ENCODE data around the gene URI1.

URI1 gene

DNA sequence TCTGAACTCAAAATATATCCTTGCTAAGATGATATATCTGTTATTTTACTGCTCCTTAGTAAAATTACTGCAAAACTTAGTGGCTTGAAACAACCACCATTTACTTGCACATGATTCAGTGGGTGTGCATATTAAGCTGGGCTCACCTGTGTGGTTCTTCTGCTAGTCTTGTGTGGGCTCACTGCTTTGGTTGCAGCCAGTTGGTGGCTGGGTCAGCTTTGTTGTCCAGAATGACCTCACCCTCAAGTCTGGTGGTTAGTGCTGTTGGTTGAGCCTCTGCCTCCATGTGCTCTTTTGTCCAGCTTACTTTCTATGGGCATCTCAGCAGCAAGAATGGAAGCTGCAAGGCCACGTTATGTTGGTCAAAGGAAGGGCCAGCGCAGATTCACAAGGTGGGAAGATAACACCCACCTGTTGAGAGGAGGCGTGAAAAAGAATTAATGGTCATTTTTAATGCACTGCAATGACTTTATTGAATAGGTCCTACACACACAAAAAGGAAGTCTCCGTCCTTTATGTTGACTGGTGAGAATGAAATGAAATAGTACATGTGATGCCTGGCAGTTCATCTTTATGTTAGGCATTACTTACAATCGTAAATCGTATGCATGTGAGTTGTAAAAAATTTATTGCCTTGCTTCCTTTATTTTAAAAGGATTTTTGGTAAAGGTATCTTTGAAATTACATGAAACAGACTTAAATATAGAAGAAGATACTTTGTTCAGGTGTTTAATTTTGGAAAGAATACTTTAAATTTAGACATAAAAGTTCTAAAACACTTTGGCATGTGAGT is 34.3 kb downstream of the URI1 start:
- DNase-seq = no peak

DNA sequence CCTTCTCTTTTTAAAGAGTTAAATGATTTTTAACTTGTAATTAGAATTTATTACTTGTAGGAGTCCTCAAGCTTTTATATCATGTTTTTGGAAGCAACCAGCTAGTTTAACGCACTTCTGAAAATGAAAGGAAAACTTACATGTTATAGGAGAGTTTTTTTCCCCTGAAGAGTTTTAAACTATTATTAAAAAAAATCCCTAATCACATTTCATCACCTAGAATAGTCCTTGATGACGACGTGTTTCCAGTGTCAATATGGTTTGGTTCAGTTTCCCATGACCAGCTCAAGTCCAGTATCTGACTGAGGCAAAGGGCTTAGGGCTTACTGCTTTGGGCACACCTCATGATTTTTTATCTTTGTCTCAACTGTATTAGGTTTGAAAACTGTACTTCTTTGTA is 36.0 kb downstream of the URI1 start:
- DNase-seq = no peak

DNA sequence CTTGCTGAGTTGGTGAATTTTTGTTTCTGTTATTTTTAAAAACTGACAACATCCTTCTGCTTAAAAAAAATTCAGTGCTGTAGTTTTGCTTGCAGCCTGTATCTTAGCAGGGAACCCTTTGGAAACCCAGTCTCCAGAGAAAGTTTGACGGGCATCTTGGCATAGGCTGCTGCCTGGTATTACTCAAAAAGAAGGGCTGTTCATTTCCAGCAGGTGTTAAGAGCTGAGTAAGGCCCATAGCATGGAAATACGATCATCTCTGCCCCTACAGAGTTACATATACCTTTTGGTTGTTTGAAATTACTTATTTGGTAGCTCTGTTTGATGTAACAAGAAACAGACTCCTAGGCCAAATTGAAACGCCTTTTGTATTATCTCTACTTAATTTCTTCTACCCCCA is 41.5 kb downstream of the URI1 start:
- DNase-seq = no peak

DNA sequence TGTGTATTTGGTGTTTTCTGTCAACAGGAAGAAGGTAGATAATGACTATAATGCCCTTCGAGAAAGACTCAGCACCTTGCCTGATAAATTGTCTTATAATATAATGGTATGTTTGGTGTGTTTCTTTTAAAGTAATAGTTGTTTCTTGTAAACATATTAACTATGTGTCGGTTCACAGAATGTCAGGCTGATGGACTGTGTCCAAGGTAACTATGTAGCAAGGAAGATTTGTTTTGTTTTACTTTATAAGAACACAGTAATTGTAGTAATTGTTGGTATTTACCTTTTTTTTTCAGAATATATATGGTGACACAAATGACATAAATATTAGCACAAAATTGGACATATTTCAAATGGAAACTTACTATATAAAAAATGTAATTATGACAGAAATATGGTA is 43.2 kb downstream of the URI1 start:
- DNase-seq = no peak

DNA sequence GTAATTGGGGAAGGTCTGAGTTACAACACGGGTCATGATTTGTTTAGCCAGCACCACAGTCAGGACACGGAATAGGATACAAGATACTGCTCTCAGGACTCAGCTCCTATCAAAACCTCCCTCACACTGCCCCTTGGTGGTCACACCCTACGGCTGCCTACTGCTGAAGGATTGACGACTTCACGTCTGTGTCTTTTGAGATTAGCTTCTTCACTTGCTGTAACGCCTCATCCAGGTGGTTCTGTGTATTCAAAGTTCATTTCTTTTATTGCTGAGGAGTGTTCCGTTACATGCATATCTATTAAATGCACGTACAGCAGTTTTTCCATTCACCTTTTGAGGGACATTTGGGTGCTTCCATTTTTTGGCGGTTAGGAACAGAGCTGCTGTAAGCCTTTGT is 46.3 kb downstream of the URI1 start:
- DNase-seq = no peak

DNA sequence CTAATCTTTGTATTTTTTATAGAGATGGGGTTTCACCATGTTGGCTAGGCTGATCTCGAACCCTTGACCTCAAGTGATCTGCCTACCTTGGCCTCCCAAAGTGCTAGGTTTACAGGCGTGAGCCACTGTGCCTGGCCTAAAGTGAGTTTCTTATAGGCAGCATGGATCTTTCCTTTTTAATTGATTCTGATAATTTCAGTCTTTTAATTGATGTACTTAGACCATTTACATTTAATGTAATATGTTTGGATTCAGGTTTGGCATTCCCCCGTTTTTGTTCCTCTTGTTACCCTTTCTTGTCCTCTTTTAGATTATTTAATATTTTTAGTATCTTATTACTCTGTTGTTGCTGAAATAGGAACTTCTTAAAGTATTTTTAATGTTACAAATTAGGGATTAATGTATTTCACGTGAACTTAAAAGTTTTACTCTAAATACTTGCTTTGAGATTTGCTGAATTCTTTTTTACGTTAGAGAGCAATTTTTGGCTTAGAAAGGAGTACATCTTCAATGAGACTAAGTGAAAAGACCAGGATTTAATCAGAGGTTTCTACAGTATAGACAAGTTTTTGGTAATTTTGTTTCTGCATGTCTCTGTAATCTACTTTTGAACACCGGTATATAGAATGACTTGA is 50.3 kb downstream of the URI1 start:
- no peak for DNase-seq

DNA sequence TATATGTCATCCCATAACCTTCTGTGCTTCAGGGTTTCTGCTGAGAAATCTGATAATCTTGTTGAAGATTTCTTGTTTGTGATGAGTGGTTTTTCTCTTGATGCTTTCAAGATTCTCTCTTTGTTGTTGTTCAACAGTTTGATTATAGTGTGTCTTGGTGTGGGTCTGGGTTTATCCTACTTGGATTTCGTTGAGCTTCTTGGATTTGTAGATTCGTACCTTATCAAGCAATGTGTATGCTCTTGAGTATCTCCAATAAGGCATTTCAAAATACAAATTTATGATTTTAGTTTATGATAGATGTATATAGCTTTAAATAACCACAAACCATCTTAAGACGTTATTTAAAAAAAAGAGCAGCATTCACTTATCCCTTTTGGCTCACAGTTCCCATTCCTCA is 57.5 kb downstream of the URI1 start:
- no peak for DNase-seq

DNA sequence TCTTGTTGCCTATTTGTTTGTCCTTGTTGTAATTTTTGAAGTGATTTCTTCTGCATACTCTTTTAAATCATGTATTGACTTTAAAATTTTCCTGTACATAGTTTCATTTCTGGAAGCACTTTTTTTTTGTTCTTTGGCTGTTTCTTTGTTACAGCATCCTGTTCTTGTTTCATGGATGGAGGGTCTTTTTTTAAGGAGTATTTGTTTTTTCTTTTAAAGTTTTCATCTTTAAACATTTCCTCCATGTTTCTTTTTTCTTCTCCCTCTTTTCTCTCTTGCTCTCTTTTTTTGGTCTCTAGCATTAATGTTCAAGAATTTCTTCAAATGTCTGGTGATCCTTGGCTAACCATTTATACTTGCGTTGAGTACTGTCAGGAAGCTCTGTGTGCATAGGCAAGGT is 58.8 kb downstream of the URI1 start:
- no peak for DNase-seq

DNA sequence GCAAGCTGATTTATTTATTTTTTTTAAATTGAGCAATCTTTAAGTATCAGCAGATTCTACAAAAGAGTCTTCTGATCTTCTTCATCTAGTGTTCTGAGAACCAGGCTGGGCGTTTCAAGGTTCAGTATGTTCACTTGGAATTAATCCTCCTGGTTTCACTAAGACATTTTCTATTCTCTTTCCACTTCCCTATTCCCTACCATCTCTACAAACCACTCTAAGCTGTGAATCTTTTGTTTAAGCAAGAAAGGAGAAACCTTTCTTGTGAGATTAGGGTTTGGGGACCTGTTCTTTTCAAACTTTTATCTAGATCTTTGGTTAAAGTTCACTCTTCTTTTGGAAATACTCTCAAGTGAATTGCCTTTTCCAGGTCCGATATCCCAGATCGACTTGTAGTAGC is 59.3 kb downstream of the URI1 start:
- no peak for DNase-seq

DNA sequence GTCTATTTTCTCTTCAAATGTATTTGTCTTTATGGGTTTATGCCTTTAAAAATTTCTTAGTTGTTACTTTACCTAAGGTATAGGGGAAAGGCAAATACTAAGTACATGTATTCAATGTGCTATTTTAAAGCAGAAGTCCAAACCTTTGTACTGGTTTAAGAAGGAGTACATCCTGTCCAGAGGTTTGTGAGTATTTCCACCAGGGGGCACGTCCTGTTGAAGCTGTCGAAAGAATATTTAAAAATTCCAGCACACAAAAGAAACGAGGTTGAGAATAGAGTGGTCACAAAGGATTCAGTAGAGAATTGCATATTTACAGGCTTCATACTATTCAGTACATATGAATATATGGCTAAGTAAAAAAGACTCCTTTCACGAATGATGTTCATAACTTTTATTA is 59.8 kb downstream of the URI1 start:
- no peak for DNase-seq

DNA sequence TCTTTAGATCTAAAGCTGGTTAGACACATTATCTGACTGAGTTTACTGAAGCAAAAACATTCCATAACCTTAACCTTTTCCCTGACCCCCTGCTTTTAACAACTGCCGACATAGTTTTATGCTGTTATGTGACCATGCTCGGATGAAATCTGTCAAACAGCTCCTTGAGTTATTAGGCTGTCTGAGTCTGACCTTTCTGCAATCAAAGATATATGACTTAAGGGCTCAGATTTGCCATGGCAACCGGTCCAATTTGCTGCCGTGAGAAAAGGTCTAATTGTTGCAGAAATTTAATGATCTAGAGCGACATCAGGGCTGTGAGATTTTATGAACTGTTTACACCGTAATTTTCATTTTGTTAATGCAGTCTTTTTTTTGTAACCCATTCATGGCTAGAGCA is 61.8 kb downstream of the URI1 start:
- DNase-seq = peak; percentile 5

DNA sequence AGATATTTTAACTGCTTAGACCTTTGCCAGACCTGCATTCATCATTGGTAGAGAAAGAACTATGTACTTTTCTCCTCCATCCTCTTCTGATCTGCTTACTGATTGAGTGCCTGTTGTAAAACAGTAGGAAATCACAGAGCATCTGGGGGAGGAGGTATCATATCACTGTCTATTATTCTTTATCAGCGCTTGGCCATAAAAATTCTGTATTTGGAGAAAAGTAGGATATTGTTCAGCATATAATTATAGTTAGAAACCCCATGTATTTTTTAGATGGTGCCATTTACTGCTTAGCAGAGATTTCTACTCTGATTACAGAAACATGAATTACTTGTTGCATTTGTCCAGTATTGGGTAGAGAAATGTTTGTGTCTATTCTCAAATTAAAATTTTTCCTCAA is 62.4 kb downstream of the URI1 start:
- no peak for DNase-seq

DNA sequence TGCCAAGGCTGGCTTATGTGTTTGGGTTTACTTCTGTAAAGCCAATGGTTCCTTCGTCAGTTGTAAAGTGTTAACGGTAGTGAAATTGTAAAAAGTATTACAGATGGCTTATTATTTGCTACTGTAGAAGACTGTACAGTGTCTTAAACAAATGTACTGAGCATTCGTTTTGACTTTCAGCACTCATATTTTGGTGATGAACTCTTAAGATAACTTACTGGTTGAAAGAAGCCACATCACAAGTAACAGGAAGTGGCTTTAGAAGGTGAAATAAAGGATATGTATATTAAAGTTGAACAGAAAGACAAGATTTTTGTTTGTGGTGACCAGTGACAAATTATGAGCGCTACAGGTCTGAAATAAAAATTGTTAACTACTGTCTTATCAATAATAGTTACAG is 64.2 kb downstream of the URI1 start:
- DNase-seq = no peak

DNA sequence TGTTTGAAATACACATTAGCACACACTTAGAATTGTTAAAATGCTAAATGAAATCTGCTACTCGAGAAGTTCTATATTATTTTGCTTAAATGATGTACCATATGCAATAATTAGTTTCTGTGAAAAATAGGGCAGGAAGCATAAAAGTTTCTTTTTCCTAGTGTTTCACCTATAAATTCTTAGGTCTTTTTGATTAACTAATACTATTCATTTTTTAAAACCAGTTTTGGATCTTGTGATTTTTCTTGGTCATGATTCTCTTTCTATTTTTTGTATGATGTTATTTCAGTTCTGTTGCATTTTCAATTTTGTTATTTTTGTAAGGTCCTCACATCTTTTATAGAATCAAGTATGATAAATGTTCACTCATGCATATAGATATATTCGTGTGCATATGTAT is 66.1 kb downstream of the URI1 start:
- no peak for DNase-seq

DNA sequence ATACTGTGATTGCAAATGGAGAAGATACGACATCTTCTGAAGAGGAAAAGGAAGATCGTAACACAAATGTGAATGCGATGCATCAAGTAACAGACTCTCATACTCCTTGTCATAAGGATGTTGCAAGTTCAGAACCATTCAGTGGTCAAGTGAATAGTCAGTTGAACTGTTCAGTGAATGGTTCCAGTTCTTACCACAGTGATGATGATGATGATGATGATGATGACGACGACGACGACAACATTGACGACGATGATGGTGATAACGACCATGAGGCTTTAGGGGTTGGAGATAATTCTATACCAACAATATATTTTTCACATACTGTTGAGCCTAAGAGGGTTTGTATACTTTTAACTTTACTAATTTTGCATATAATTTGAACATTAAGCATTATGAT is 67.0 kb downstream of the URI1 start:
- DNase-seq = no peak

DNA sequence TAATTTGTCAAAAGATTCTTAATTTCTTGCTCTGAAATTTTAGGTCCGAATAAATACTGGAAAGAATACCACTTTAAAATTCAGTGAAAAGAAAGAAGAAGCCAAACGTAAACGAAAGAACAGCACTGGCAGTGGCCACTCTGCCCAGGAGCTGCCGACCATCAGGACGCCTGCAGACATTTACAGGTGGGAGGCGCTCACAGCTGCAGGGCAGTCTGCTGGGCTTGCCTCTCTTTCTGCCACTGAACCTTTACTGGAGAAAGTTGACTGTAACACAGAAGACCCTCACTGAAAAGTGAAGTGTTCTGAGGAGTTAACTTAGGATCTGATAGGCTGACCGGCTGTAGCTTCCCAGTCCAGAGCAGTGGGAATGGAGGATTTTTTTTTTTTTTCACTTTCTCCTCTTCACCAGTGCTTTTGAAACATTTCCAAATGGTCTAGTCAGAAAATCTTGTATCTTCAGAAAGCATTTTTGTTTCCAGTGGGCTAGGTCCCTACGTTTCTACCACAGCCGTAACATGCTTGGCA is 69.1 kb downstream of the URI1 start:
- DNase-seq = no peak

DNA sequence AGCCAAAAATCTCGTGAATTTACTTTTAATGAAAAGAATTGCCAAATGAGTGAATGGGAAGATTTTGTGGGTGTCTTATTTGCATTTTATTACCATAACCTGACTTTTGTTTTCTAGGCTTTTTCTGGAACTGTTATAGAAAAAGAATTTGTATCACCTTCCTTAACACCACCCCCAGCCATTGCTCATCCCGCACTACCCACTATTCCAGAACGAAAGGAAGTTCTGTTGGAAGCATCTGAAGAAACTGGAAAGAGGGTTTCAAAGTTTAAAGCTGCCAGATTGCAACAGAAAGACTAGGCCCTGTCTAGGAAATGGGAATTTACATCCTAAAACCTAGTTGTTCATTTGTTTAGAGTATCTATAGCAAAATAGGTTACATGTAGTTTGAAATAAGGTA is 72.7 kb downstream of the URI1 start:
- DNase-seq = no peak

DNA sequence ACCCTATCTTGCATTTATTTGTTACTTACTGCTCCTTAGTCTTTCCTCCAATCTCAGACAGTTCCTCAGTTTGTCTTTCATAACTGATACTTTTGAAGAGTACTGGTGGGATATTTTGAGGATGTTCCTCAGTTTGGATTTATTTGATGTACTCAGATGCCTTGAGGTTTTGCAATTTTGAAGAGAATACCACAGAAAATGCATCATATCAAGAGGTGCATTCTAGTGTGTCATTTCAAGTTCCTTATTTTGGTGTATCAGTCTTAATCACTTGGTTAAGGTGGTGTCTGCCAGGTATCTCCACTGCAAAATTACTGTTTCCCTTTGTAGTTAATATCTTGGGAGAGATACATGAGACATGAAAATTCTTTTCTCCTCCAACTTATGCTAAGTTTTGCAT is 75.1 kb downstream of the URI1 start:
- DNase-seq = no peak

DNA sequence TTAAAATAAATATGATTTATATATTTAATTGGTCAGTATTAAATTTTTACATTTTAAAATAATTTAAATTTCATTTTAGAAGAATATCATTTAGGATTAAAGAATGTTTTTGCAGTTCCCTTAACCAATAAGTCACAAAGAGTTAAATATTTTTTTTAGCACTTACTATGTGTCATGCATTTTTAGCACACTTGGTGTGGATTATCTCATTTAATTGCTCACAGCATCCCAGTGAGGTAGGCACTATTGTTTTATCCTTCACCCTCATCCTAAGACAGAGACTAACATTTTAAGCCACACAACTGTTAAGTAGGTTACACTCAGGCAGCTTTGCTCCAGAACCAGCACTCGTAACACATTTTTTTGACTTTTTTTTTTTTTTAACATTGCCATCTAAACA is 78.2 kb downstream of the URI1 start:
- DNase-seq = no peak

DNA sequence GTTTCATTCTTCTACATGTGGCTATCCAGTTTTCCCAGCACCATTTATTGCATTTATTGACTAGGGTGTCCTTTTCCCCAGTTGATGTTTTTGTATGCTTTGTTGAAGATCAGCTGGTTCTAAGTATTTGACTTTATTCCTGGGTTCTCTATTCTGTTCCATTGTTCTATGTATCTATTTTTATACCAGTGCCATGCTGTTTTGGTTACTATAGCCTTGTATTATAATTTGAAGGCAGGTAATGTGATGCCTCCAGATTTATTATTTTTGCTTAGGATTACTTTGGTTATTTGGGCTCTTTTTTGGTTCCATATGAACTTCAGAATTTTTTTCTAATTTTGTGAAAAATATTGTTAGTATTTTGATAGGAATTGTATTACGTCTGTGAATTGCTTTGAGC is 80.6 kb downstream of the URI1 start:
- DNase-seq = no peak

DNA sequence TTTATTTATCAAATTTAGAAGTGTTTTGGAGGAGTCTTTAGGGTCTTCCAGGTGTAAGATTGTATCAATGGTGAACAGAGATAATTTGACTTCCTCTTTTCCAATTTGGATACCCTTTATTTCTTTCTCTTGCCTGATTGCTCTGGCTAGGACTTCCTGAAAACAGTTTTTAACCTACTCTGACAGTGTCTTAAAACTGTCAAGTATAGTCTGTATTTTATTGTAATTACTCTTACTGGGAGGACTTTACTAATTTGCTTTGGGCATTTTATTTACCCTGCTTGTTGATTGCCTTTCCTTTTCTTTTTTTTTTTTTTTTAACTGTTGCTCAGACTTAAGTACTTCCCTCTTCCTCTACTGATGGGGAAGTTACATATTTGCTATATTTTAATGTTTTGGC is 81.3 kb downstream of the URI1 start:
- no peak for DNase-seq

DNA sequence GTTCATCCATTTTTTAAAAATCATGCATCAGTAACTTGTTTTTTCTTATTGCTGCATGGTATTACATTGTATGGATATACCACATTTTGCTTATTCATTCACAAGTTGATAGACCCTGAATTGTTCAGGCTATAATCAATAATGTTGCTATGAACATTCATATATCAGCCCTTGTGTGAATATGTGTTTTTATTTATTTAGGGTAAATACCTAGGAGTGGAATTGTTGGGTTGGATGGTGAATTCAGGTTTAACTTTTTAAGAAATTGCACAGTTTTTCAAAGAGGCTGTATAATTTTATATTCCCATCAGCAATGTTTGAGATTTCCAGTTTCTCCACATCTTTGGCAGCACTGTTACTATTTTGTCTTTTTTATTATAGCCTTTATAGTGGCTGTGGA is 82.1 kb downstream of the URI1 start:
- no peak for DNase-seq

DNA sequence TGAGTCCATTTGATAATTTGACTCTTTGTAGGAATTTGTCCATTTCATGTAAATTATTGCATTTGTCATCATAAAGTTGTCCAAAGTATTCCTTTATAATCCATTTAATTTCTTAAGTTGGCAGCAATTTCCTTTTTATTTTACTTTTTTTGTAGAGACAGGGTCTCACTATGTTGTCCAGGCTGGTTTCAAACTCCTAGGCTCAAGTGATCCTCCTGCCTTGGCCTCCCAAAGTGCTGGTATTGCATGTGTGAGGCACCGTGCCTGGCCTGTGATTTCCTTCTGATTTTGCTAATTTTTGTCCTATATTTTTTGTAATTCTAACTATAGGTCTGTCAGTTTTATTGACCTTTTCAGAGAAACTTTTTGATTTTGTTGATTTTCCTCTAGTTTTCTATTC is 84.9 kb downstream of the URI1 start:
- no peak for DNase-seq

DNA sequence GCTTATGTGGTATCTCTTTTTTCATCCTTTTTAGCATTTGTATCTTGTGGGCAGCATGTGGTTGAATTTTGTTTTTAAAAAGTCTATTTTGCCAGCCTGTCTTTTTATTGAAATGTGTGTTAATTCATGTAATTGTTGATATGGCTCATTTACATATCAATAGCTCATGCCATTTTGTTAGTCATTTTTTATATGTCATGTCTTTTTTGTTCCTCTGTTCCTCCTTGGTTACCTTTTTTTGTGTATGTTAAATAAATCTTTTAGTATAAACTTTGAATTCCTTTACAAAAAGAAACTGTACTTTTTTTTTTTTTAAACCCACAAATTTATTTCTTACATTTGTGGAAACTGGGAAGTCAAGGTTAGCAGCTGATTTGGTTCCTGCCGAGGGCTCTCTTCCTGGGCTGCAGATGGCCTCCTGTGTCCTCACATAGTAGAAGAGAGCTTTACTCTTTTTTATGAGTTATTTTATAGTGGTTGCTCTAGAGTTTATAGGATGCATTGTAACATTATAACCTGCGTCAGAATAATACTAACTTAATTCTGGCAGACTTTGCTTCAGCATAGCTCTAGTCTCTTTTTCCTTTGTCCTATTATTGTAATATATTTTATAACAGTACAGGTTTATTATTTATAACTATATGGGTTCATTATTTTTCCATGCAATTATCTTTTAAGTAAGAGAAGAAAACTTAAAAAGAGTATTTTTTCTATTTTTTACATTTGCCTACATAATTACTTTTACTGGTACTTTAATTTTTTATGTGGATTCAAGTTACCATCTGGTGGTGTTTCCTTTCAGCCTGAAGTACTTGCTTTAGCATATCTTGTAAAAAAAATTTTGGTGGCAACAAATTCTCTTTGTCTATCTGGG is 86.3 kb downstream of the URI1 start:
- no peak for DNase-seq
